Mesothelial cell of epicardium (in vitro differentiated cells): Measurements from ENCODE around the gene ATL3. TPM values are rescaled to one million over a fixed set of nuclear protein-coding genes. Genes with fewer than 3 reads are reported as not detected.

Source experiments
- DNase-seq, 2 experiments: peaks; one replicate each; pipeline ENCODE4 v3.0.0; 2021; ENCODE audit warnings: low spot score in 2 of 2; ENCODE audit not compliant: unreplicated experiment in 2 of 2
- H3K27ac Mint-ChIP-seq: 2 replicates; pipeline ENCODE4 v1.8.0; 2021; ENCODE audit warnings: mixed read lengths
- H3K27me3 Mint-ChIP-seq: 2 replicates; pipeline ENCODE4 v1.8.0; 2021; ENCODE audit warnings: low read depth, mixed read lengths
- H3K36me3 Mint-ChIP-seq: 2 replicates; pipeline ENCODE4 v1.8.0; 2021; ENCODE audit warnings: mixed read lengths
- H3K4me1 Mint-ChIP-seq: 2 replicates; pipeline ENCODE4 v1.8.0; 2021; ENCODE audit warnings: mixed read lengths
- H3K4me3 Mint-ChIP-seq: 2 replicates; pipeline ENCODE4 v1.8.0; 2021; ENCODE audit warnings: mild to moderate bottlenecking, moderate library complexity, mixed read lengths
- H3K9me3 Mint-ChIP-seq: 2 replicates; pipeline ENCODE4 v1.8.0; 2021; ENCODE audit warnings: mixed read lengths
- CTCF ChIP-seq: fragments of 200-600 bp; sonication (generic); IDR thresholded peaks from one replicate; pipeline ENCODE4 v1.5.0; 2021; ENCODE audit warnings: antibody characterized with exemption; ENCODE audit not compliant: unreplicated experiment
- total RNA-seq: library from RNA; stranded (reverse); gene quantifications from 3 replicates; pipeline ENCODE4 v1.2.1, GENCODE V29; 2021

ATL3 gene
- total RNA-seq, 1 donor from 2014 or later: 20.0 TPM

- no peaks in the 10 kb centered on the region for H3K9me3 Mint-ChIP-seq
- H3K27me3 Mint-ChIP-seq: no peaks in the 10 kb centered on the region
- peak in 1 of 2 experiments; percentile 55 for DNase-seq
- peak overlapping the region; percentile 85 for H3K4me3 Mint-ChIP-seq
- H3K36me3 Mint-ChIP-seq: no peaks in the 10 kb centered on the region
- TF ChIP-seq CTCF: no peak
- H3K27ac Mint-ChIP-seq: peak overlapping the region; percentile 90
- peaks cover 29% of the 10 kb centered on the region for H3K4me1 Mint-ChIP-seq
Measured at GRCh38 chr11:63680834-63681320, 9.7 kb upstream of the ATL3 start.

- Mint-ChIP-seq H3K36me3 (no peaks in the 10 kb centered on the region), H3K4me3 (no peak overlapping the region), H3K27ac (no peak overlapping the region), H3K9me3 (no peaks in the 10 kb centered on the region), H3K4me1 (peaks cover 7% of the 10 kb centered on the region), H3K27me3 (no peaks in the 10 kb centered on the region)
- DNase-seq: no peak
- no peak for TF ChIP-seq CTCF
Measured at GRCh38 chr11:63673579-63673978, 2.4 kb upstream of the ATL3 start.

GRCh38 chr11:63672936-63673539 is 1.9 kb upstream of the ATL3 start:
- H3K9me3 Mint-ChIP-seq: no peaks in the 10 kb centered on the region
- DNase-seq: no peak
- peaks cover 9% of the 10 kb centered on the region for H3K4me1 Mint-ChIP-seq
- no peaks in the 10 kb centered on the region for H3K36me3 Mint-ChIP-seq
- TF ChIP-seq CTCF: no peak
- H3K27me3 Mint-ChIP-seq: no peaks in the 10 kb centered on the region
- no peak overlapping the region for H3K27ac Mint-ChIP-seq
- H3K4me3 Mint-ChIP-seq: no peak overlapping the region

GRCh38 chr11:63672156-63672463 is 934 bp upstream of the ATL3 start:
- Mint-ChIP-seq H3K27ac (no peak overlapping the region), H3K36me3 (no peaks in the 10 kb centered on the region), H3K4me1 (peaks cover 13% of the 10 kb centered on the region), H3K27me3 (no peaks in the 10 kb centered on the region), H3K9me3 (no peaks in the 10 kb centered on the region), H3K4me3 (no peak overlapping the region)
- TF ChIP-seq CTCF: no peak
- DNase-seq: no peak

GRCh38 chr11:63670433-63671321 is 499 bp downstream of the ATL3 start:
- peak overlapping the region; percentile 74 for H3K4me3 Mint-ChIP-seq
- H3K4me1 Mint-ChIP-seq: peaks cover 13% of the 10 kb centered on the region
- H3K27me3 Mint-ChIP-seq: no peaks in the 10 kb centered on the region
- peak; percentile 24 to 41 for DNase-seq
- no peak for TF ChIP-seq CTCF
- peak overlapping the region; percentile 74 for H3K27ac Mint-ChIP-seq
- H3K9me3 Mint-ChIP-seq: no peaks in the 10 kb centered on the region
- no peaks in the 10 kb centered on the region for H3K36me3 Mint-ChIP-seq
